Neural crest cell (in vitro differentiated cells): ENCODE results near the gene TCF4. TPM values are rescaled to one million over a fixed set of nuclear protein-coding genes. Genes with fewer than 3 reads are reported as not detected.

ENCODE experiments used
- DNase-seq: peaks from one replicate; pipeline ENCODE4 v3.0.0; 2021; ENCODE audit warnings: low read depth, mixed read lengths, low spot score
- H3K27ac Mint-ChIP-seq: one replicate; pipeline ENCODE4 v1.8.0; 2021; ENCODE audit warnings: mild to moderate bottlenecking, mixed read lengths; ENCODE audit not compliant: unreplicated experiment
- H3K27me3 Mint-ChIP-seq: 2 replicates; pipeline ENCODE4 v1.8.0; 2021; ENCODE audit warnings: low read depth, mild to moderate bottlenecking, mixed read lengths
- H3K36me3 Mint-ChIP-seq: 2 replicates; pipeline ENCODE4 v1.8.0; 2021; ENCODE audit warnings: low read depth, mild to moderate bottlenecking, mixed read lengths
- H3K4me1 Mint-ChIP-seq: 2 replicates; pipeline ENCODE4 v1.8.0; 2021; ENCODE audit warnings: mixed read lengths
- H3K4me3 Mint-ChIP-seq: one replicate; pipeline ENCODE4 v1.8.0; 2021; ENCODE audit warnings: mild to moderate bottlenecking, mixed read lengths
- H3K9me3 Mint-ChIP-seq: 2 replicates; pipeline ENCODE4 v1.8.0; 2021; ENCODE audit warnings: mixed read lengths
- CTCF ChIP-seq: fragments of 200-600 bp; sonication (generic); conservative IDR thresholded peaks from 2 replicates; pipeline ENCODE4 v1.5.0; 2021; ENCODE audit warnings: antibody characterized with exemption, mild to moderate bottlenecking
- total RNA-seq: library from RNA; stranded (reverse); gene quantifications from 2 replicates; pipeline ENCODE4 v1.2.1, GENCODE V29; 2021

The TCF4 gene
- total RNA-seq, 1 donor from 2014 or later: 89.9 TPM

GRCh38 chr18:55446996-55447671, 140.9 kb downstream of the TCF4 start:
- DNase-seq: no peak
- H3K36me3 Mint-ChIP-seq: peaks cover 22% of the 10 kb centered on the region
- peaks cover 15% of the 10 kb centered on the region for H3K27me3 Mint-ChIP-seq
- H3K4me1 Mint-ChIP-seq: peaks cover 5% of the 10 kb centered on the region
- no peak overlapping the region for H3K27ac Mint-ChIP-seq
- no peak overlapping the region for H3K4me3 Mint-ChIP-seq
- H3K9me3 Mint-ChIP-seq: peaks cover 10% of the 10 kb centered on the region
- no peak for TF ChIP-seq CTCF

- no peak for DNase-seq
- Mint-ChIP-seq H3K36me3 (peaks cover 22% of the 10 kb centered on the region), H3K4me1 (peaks cover 20% of the 10 kb centered on the region), H3K27ac (no peak overlapping the region), H3K27me3 (no peaks in the 10 kb centered on the region), H3K4me3 (no peak overlapping the region), H3K9me3 (peaks cover 10% of the 10 kb centered on the region)
- no peak for TF ChIP-seq CTCF
Observed at GRCh38 chr18:55444536-55444935, 143.5 kb downstream of the TCF4 start.

- TF ChIP-seq CTCF: no peak
- Mint-ChIP-seq H3K4me1 (peaks cover 27% of the 10 kb centered on the region), H3K4me3 (no peak overlapping the region), H3K27me3 (no peaks in the 10 kb centered on the region), H3K9me3 (peaks cover 10% of the 10 kb centered on the region), H3K27ac (no peak overlapping the region), H3K36me3 (peaks cover 22% of the 10 kb centered on the region)
- DNase-seq: no peak
Observed at GRCh38 chr18:55443776-55444175, 144.2 kb downstream of the TCF4 start.

- H3K9me3 Mint-ChIP-seq: peaks cover 10% of the 10 kb centered on the region
- no peak for TF ChIP-seq CTCF
- H3K27me3 Mint-ChIP-seq: no peaks in the 10 kb centered on the region
- no peak overlapping the region for H3K4me3 Mint-ChIP-seq
- DNase-seq: no peak
- no peak overlapping the region for H3K27ac Mint-ChIP-seq
- H3K36me3 Mint-ChIP-seq: peaks cover 22% of the 10 kb centered on the region
- H3K4me1 Mint-ChIP-seq: peaks cover 27% of the 10 kb centered on the region
Observed at GRCh38 chr18:55442561-55442960, 145.4 kb downstream of the TCF4 start.

- Mint-ChIP-seq H3K36me3 (peaks cover 20% of the 10 kb centered on the region), H3K27me3 (no peaks in the 10 kb centered on the region), H3K4me3 (no peak overlapping the region), H3K4me1 (peaks cover 27% of the 10 kb centered on the region), H3K27ac (no peak overlapping the region), H3K9me3 (peaks cover 10% of the 10 kb centered on the region)
- no peak for TF ChIP-seq CTCF
- no peak for DNase-seq
Observed at GRCh38 chr18:55440988-55441387, 147.0 kb downstream of the TCF4 start.
